Memory B cell (primary cell): Measurements from ENCODE around the gene GATA3.

Experiments used
- ATAC-seq: fragments of 150-1000 bp; cut with Tn5 transposase; 2 replicates; pipeline ENCODE4 v1.10.0; 2021; ENCODE audit warnings: low read depth, mild to moderate bottlenecking, moderate library complexity
- DNase-seq, 2 donors: peaks; one replicate each; pipeline ENCODE4 v3.0.0; 2022; ENCODE audit warnings: low spot score in 2 of 2
- H3K27ac Mint-ChIP-seq: one replicate; pipeline ENCODE4 v1.8.0; 2022; ENCODE audit warnings: mild to moderate bottlenecking, moderate library complexity, mixed read lengths
- H3K27me3 Mint-ChIP-seq: one replicate; pipeline ENCODE4 v1.8.0; 2022; ENCODE audit warnings: mixed read lengths
- H3K36me3 Mint-ChIP-seq: one replicate; pipeline ENCODE4 v1.8.0; 2022; ENCODE audit warnings: mild to moderate bottlenecking, mixed read lengths
- H3K4me1 Mint-ChIP-seq: one replicate; pipeline ENCODE4 v1.8.0; 2022; ENCODE audit warnings: mixed read lengths
- H3K4me3 Mint-ChIP-seq: one replicate; pipeline ENCODE4 v1.8.0; 2022; ENCODE audit warnings: mild to moderate bottlenecking, moderate library complexity, mixed read lengths
- H3K9me3 Mint-ChIP-seq: one replicate; pipeline ENCODE4 v1.8.0; 2022; ENCODE audit warnings: mixed read lengths

Gene GATA3

GRCh38 chr10:8043569-8044306, 10.8 kb upstream of the GATA3 start:
- peaks cover 28% of the 10 kb centered on the region for H3K4me1 Mint-ChIP-seq
- DNase-seq, result no peak
- peaks cover 2% of the 10 kb centered on the region for H3K9me3 Mint-ChIP-seq
- H3K36me3 Mint-ChIP-seq, result no peaks in the 10 kb centered on the region
- H3K4me3 Mint-ChIP-seq, result no peak overlapping the region
- no peak overlapping the region for H3K27ac Mint-ChIP-seq
- H3K27me3 Mint-ChIP-seq, result peaks cover 50% of the 10 kb centered on the region
- no peak for ATAC-seq

- H3K27me3 Mint-ChIP-seq, result peaks cover 48% of the 10 kb centered on the region
- no peak overlapping the region for H3K27ac Mint-ChIP-seq
- peaks cover under 1% of the 10 kb centered on the region for H3K9me3 Mint-ChIP-seq
- ATAC-seq (no peak), DNase-seq (no peak)
- no peaks in the 10 kb centered on the region for H3K36me3 Mint-ChIP-seq
- peaks cover 30% of the 10 kb centered on the region for H3K4me1 Mint-ChIP-seq
- H3K4me3 Mint-ChIP-seq, result no peak overlapping the region
Observed at GRCh38 chr10:8044331-8044907, 10.1 kb upstream of the GATA3 start.

- H3K9me3 Mint-ChIP-seq, result no peaks in the 10 kb centered on the region
- ATAC-seq (no peak), DNase-seq (no peak)
- no peak overlapping the region for H3K4me3 Mint-ChIP-seq
- H3K36me3 Mint-ChIP-seq, result no peaks in the 10 kb centered on the region
- H3K27ac Mint-ChIP-seq, result no peak overlapping the region
- peaks cover 47% of the 10 kb centered on the region for H3K27me3 Mint-ChIP-seq
- H3K4me1 Mint-ChIP-seq, result peaks cover 30% of the 10 kb centered on the region
Observed at GRCh38 chr10:8044908-8045725, 9.4 kb upstream of the GATA3 start.

GRCh38 chr10:8045726-8046494, 8.6 kb upstream of the GATA3 start:
- Mint-ChIP-seq H3K4me1 (peaks cover 30% of the 10 kb centered on the region), H3K9me3 (no peaks in the 10 kb centered on the region), H3K27me3 (peaks cover 49% of the 10 kb centered on the region), H3K27ac (peak overlapping the region; percentile 6), H3K4me3 (no peak overlapping the region), H3K36me3 (no peaks in the 10 kb centered on the region)
- no peak for ATAC-seq
- DNase-seq, result no peak

GRCh38 chr10:8047452-8048280, 6.8 kb upstream of the GATA3 start:
- peaks cover 42% of the 10 kb centered on the region for H3K27me3 Mint-ChIP-seq
- no peak overlapping the region for H3K27ac Mint-ChIP-seq
- no peaks in the 10 kb centered on the region for H3K36me3 Mint-ChIP-seq
- peaks cover 29% of the 10 kb centered on the region for H3K4me1 Mint-ChIP-seq
- H3K4me3 Mint-ChIP-seq, result no peak overlapping the region
- no peak for DNase-seq
- no peak for ATAC-seq
- no peaks in the 10 kb centered on the region for H3K9me3 Mint-ChIP-seq

GRCh38 chr10:8048281-8049008, 6.0 kb upstream of the GATA3 start:
- peak; percentile 43 for ATAC-seq
- H3K9me3 Mint-ChIP-seq, result no peaks in the 10 kb centered on the region
- no peak for DNase-seq
- peaks cover 40% of the 10 kb centered on the region for H3K27me3 Mint-ChIP-seq
- H3K4me3 Mint-ChIP-seq, result peak overlapping the region; percentile 28
- H3K4me1 Mint-ChIP-seq, result peaks cover 25% of the 10 kb centered on the region
- H3K27ac Mint-ChIP-seq, result no peak overlapping the region
- no peaks in the 10 kb centered on the region for H3K36me3 Mint-ChIP-seq

- Mint-ChIP-seq H3K27me3 (peaks cover 38% of the 10 kb centered on the region), H3K9me3 (no peaks in the 10 kb centered on the region), H3K36me3 (no peaks in the 10 kb centered on the region), H3K4me1 (peaks cover 24% of the 10 kb centered on the region), H3K27ac (no peak overlapping the region), H3K4me3 (peak overlapping the region; percentile 28)
- ATAC-seq, result no peak
- no peak for DNase-seq
Observed at GRCh38 chr10:8049045-8049864, 5.2 kb upstream of the GATA3 start.

- Mint-ChIP-seq H3K27ac (peak overlapping the region; percentile 55), H3K4me3 (peak overlapping the region; percentile 58), H3K27me3 (peaks cover 36% of the 10 kb centered on the region), H3K4me1 (peaks cover 24% of the 10 kb centered on the region), H3K36me3 (no peaks in the 10 kb centered on the region), H3K9me3 (no peaks in the 10 kb centered on the region)
- no peak for DNase-seq
- no peak for ATAC-seq
Observed at GRCh38 chr10:8049865-8050555, 4.5 kb upstream of the GATA3 start.

- Mint-ChIP-seq H3K4me1 (peaks cover 19% of the 10 kb centered on the region), H3K27me3 (peaks cover 33% of the 10 kb centered on the region), H3K27ac (peak overlapping the region; percentile 55), H3K4me3 (peak overlapping the region; percentile 58), H3K9me3 (no peaks in the 10 kb centered on the region), H3K36me3 (no peaks in the 10 kb centered on the region)
- no peak for ATAC-seq
- no peak for DNase-seq
Observed at GRCh38 chr10:8050556-8051108, 3.9 kb upstream of the GATA3 start.

- DNase-seq, result no peak
Observed at GRCh38 chr10:8051109-8051821, 3.2 kb upstream of the GATA3 start.

GRCh38 chr10:8051851-8052257, 2.6 kb upstream of the GATA3 start:
- peaks cover 1% of the 10 kb centered on the region for H3K36me3 Mint-ChIP-seq
- H3K27ac Mint-ChIP-seq, result no peak overlapping the region
- DNase-seq (no peak), ATAC-seq (no peak)
- peak overlapping the region; percentile 17 for H3K4me3 Mint-ChIP-seq
- H3K27me3 Mint-ChIP-seq, result peaks cover 29% of the 10 kb centered on the region
- H3K9me3 Mint-ChIP-seq, result no peaks in the 10 kb centered on the region
- peaks cover 14% of the 10 kb centered on the region for H3K4me1 Mint-ChIP-seq

More at GRCh38 chr10:8051109-8051821, 3.2 kb upstream of the GATA3 start:
- Mint-ChIP-seq H3K4me3 (no peak overlapping the region), H3K27ac (no peak overlapping the region), H3K4me1 (peaks cover 17% of the 10 kb centered on the region), H3K27me3 (peaks cover 31% of the 10 kb centered on the region), H3K9me3 (no peaks in the 10 kb centered on the region), H3K36me3 (no peaks in the 10 kb centered on the region)
- ATAC-seq, result no peak
